Testis (tissue), 3 donors: Measurements from ENCODE around the gene MTURN. TPM values are rescaled to one million over a fixed set of nuclear protein-coding genes. Genes with fewer than 3 reads are reported as not detected.

Experiments
- DNase-seq: peaks from one replicate; pipeline ENCODE4 v3.0.0-alpha.2; 2019
- H3K27ac ChIP-seq, 2 donors: fragments of 200-600 bp; sonication (generic); one replicate each; pipeline ENCODE4 v1.5.1; 2019
- H3K27me3 ChIP-seq: fragments of 200-600 bp; sonication (generic); one replicate; pipeline ENCODE4 v1.5.1; 2019
- H3K36me3 ChIP-seq: fragments of 200-600 bp; sonication (generic); one replicate; pipeline ENCODE4 v1.5.1; 2017; ENCODE audit warnings: low read depth; ENCODE audit errors: missing control alignments
- H3K4me1 ChIP-seq: fragments of 200-600 bp; sonication (generic); one replicate; pipeline ENCODE4 v1.5.1; 2019
- H3K4me3 ChIP-seq, 2 donors: fragments of 200-600 bp; sonication (generic); one replicate each; pipeline ENCODE4 v1.5.1; 2017 to 2019
- H3K9me3 ChIP-seq: fragments of 200-600 bp; sonication (generic); one replicate; pipeline ENCODE4 v1.5.1; 2017
- POLR2A ChIP-seq: fragments of 450-650 bp; IDR thresholded peaks from one replicate; pipeline ENCODE4 v1.6.1; 2017; ENCODE audit warnings: antibody characterized with exemption, mild to moderate bottlenecking, moderate library complexity
- WGBS, 2 donors: methylation state at CpG; one replicate each; pipeline ENCODE4 v1.1.5; 2018; 5-methylcytosine and 5-hydroxymethylcytosine counted together
- intact Hi-C: fragments of 100-400 bp; cut with DNase I; formaldehyde crosslinking; loops from one replicate; pipeline ENCODE4 v1.15.1; 2023; ENCODE audit warnings: low total_unique reads
- polyA plus RNA-seq: library from polyadenylated mRNA; stranded (reverse); fragments of 350-450 nt; fragmentation: Illumina TruSeq; extraction: RNeasy Lipid Tissue Mini Kit (QIAGEN cat#74804); gene quantifications from one replicate; pipeline ENCODE4 v1.2.3, GENCODE V29; 2014; ENCODE audit warnings: low read depth, low replicate concordance; ENCODE audit not compliant: insufficient read depth
- total RNA-seq, 2 donors: library from RNA; depleted of rRNA; stranded (reverse); fragments of >200 nt; gene quantifications; one replicate each; pipeline ENCODE4 v1.2.3, GENCODE V29; 2016
- TF ChIP-seq, protein P1 (sequence below), 3 experiments: fragments of 450-650 bp in 2 of 3; fragments of 200-600 bp in 1 of 3; sonication (generic) in 1 of 3; IDR thresholded peaks; one replicate each; pipeline ENCODE4 v1.5.1; 2016 to 2019; ENCODE audit warnings: antibody characterized with exemption in 3 of 3, mild to moderate bottlenecking in 2 of 3, moderate library complexity in 1 of 3

Gene MTURN
- total and polyA plus RNA-seq, 3 donors from 2014 or later: 17.3 to 25.6 (median 19.3) TPM

DNA sequence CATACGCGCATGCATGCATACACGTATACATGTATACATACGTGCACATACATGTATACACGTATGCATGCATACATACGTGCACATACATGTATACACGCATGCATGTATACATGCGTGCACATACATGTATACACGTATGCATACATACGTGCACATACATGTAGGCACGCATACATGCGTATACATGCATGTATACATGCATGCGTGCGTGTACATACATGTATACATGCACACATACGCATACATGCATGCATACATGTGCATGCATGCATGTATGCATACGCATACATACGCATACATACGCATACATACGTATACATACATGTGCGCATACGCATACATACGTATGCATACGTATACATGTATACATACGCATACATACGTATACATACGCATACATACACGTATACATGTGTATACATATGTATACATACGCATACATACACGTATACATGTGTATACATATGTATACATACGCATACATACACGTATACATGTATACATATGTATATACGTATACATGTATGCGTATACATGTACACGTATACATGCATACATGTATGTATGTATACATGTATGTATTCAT, 19.0 kb upstream of the MTURN start:
- Histone ChIP-seq H3K27me3 (no peaks in the 10 kb centered on the region), H3K27ac (no peak overlapping the region), H3K4me3 (no peak overlapping the region), H3K9me3 (no peaks in the 10 kb centered on the region), H3K36me3 (no peaks in the 10 kb centered on the region), H3K4me1 (no peaks in the 10 kb centered on the region)
- no peak for DNase-seq
- TF ChIP-seq, protein P1, sequence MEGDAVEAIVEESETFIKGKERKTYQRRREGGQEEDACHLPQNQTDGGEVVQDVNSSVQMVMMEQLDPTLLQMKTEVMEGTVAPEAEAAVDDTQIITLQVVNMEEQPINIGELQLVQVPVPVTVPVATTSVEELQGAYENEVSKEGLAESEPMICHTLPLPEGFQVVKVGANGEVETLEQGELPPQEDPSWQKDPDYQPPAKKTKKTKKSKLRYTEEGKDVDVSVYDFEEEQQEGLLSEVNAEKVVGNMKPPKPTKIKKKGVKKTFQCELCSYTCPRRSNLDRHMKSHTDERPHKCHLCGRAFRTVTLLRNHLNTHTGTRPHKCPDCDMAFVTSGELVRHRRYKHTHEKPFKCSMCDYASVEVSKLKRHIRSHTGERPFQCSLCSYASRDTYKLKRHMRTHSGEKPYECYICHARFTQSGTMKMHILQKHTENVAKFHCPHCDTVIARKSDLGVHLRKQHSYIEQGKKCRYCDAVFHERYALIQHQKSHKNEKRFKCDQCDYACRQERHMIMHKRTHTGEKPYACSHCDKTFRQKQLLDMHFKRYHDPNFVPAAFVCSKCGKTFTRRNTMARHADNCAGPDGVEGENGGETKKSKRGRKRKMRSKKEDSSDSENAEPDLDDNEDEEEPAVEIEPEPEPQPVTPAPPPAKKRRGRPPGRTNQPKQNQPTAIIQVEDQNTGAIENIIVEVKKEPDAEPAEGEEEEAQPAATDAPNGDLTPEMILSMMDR (IDR thresholded peaks at IDR 0.05): no peak
- no peak for TF ChIP-seq POLR2A
- 71 to 74% methylated on average over 34 of the region's 34 CpGs for WGBS, 2 donors
- intact Hi-C loops: no loop called here

DNA sequence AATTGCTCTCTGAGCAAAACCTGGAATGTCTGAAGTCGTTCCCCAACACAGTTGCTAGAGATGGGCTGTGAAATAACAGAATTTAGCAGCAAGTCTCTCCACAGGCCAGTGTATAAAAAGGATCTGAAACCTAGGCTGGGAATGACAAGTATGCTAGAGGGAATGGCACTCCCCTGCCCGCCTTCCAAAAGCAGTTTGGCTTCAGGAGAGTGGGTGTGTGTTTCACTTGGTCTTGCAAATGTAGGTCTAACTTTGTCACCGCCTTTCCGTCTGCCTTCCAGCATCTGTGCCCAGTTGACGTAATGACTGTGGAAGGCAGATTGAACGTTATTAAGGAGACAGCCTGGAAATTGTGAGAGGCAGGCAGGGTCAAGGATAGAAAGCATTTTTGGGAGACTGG, 18.0 kb upstream of the MTURN start:
- no peaks in the 10 kb centered on the region for H3K27me3 ChIP-seq
- DNase-seq: no peak
- no peaks in the 10 kb centered on the region for H3K9me3 ChIP-seq
- WGBS, 2 donors: 39 to 50% methylated on average over 6 of the region's 6 CpGs
- H3K4me1 ChIP-seq: no peaks in the 10 kb centered on the region
- no peak overlapping the region for H3K27ac ChIP-seq
- no peak overlapping the region for H3K4me3 ChIP-seq
- intact Hi-C loops: no loop called here
- H3K36me3 ChIP-seq: no peaks in the 10 kb centered on the region
- TF ChIP-seq, protein P1 (IDR thresholded peaks at IDR 0.05): no peak
- no peak for TF ChIP-seq POLR2A

DNA sequence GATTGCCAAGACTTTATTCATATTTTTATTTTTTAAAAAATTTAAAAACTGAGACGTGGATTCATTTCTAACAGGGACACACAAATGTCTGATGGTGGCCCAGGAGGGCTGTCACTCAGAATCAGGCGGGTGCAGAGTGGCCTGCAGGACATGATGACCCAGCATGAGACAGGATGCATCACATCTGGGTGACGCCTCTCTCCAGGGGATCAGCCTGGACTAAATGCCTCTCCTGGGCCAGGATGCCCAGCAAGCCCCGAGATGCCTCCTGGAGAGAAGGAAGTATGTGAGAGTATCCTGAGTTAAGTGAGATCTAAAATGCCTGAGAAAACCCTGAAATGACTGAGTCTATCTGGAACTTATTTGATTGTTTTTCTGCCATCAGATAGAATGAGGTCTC, 16.9 kb upstream of the MTURN start:
- H3K9me3 ChIP-seq: no peaks in the 10 kb centered on the region
- 90 to 92% methylated on average over 4 of the region's 4 CpGs for WGBS, 2 donors
- H3K27ac ChIP-seq: no peak overlapping the region
- no peak for DNase-seq
- no peaks in the 10 kb centered on the region for H3K36me3 ChIP-seq
- no peak overlapping the region for H3K4me3 ChIP-seq
- no peaks in the 10 kb centered on the region for H3K27me3 ChIP-seq
- TF ChIP-seq, protein P1 (IDR thresholded peaks at IDR 0.05): no peak
- TF ChIP-seq POLR2A: no peak
- no peaks in the 10 kb centered on the region for H3K4me1 ChIP-seq
- intact Hi-C loops: no loop called here

DNA sequence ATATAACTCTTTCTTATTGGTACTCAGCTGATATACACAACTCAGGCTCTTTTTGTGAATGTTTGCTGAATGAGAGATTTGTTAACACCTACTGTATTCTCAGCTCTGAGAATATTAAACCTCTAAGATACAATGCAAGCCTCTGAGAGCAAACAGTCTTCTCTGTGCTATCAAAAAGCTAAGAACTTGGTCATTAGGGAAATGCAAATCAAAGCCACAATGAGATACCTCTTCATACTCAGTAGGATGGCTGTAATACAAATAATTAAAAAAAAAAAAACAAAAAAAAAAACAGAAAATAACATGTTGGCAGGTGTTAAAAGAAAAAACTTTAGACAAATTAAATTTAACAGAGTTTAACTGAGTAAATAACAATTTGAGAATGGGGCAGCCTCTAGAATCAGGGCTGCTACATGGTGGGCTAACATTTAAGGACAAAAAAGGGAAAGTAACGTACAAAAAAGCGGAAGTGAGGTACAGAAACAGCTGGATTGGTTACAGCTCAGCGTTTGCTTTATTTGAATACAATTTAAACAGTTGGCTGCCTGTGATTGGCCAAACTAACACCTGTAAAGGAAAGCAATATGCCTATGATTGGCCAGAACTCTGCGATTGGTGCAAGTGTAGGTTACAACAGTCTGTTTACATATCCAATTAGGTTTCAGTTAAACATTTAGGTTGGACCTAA, 14.8 kb upstream of the MTURN start:
- Histone ChIP-seq H3K27ac (no peak overlapping the region), H3K9me3 (no peaks in the 10 kb centered on the region), H3K36me3 (no peaks in the 10 kb centered on the region), H3K4me3 (no peak overlapping the region), H3K4me1 (no peaks in the 10 kb centered on the region), H3K27me3 (no peaks in the 10 kb centered on the region)
- no peak for DNase-seq
- TF ChIP-seq, protein P1 (IDR thresholded peaks at IDR 0.05): no peak
- no peak for TF ChIP-seq POLR2A
- 88 to 91% methylated on average over 4 of the region's 4 CpGs for WGBS, 2 donors
- intact Hi-C loops: no loop called here
